GM12892 (cell line): Measurements from ENCODE around the gene REPS2.

Experiments used
- POLR2A ChIP-seq: IDR thresholded peaks from 2 replicates; pipeline ENCODE4 v1.6.1; 2011; ENCODE audit warnings: low read depth, low read length, control low read depth
- TAF1 ChIP-seq: IDR thresholded peaks from 2 replicates; pipeline ENCODE4 v1.6.1; 2011; ENCODE audit warnings: low read depth, mild to moderate bottlenecking, control low read depth, low read length, borderline replicate concordance

DNA sequence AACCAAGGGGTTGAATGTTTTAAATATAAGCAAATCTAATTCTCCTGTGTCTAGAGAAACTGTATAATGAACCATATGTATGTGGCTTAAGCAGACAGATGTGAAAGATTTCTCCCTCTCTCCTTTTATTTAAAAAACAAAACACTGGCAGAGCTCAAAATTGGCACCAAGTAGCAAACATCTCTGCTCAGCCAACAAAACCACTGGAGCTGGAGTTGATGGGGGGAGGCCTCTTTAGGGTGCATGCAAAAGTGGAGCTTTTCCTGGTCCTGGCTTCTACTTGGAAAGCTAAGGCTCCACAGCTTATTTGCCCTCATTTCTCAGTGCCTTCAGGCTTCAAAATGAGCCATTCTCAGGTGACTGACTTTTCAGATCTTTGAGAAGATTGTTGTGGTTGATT, 95.6 kb downstream of the REPS2 start:
- TF ChIP-seq POLR2A = no peak
- TF ChIP-seq TAF1 = no peak
